T-cell (primary cell): ENCODE results near the gene RBP5. TPM values are rescaled to one million over a fixed set of nuclear protein-coding genes. Genes with fewer than 3 reads are reported as not detected.

Experiments
- ATAC-seq, 4 experiments: fragments of 200-7000 bp in 3 of 4; fragments of 150-1000 bp in 1 of 4; cut with Tn5 transposase; replicated peaks in 1 of 4; 1 replicate in 3 of 4; 2 replicates in 1 of 4; pipeline ENCODE4 v1.10.0; 2021; ENCODE audit warnings: moderate library complexity in 3 of 4, mild to moderate bottlenecking in 2 of 4, moderate number of reproducible peaks in 1 of 4
- CTCF ChIA-PET, 2 donors: fragments of 300-600 bp; sonication (Branson Sonifier 250); formaldehyde crosslinking; loops; one replicate each; lab custom pipeline; 2022; ENCODE audit warnings: antibody characterized with exemption in 2 of 2; lab: Charles Lee
- POLR2A ChIA-PET, 2 donors: fragments of 300-600 bp; sonication (Branson Sonifier 250); formaldehyde crosslinking; loops; one replicate each; lab custom pipeline; 2022; ENCODE audit warnings: antibody characterized with exemption in 2 of 2; lab: Charles Lee
- DNase-seq, 35 experiments: peaks; one replicate each; pipeline versions ENCODE4 v3.0.0 to v3.0.0-alpha.2; 2013 to 2023
- H3K27ac ChIP-seq: one replicate; pipeline ENCODE4 v1.5.1; 2013; ENCODE audit warnings: low read length
- H3K27me3 ChIP-seq, 2 experiments: replicated peaks in 1 of 2; 1 replicate in 1 of 2; 2 replicates in 1 of 2; pipeline versions ENCODE4 v1.6.1 to v1.7.0; 2013; ENCODE audit warnings: low read length in 1 of 2, mixed read lengths in 1 of 2; ENCODE audit not compliant: control insufficient read depth in 2 of 2, insufficient read depth in 2 of 2; ENCODE audit errors: extremely low read depth in 1 of 2
- H3K36me3 ChIP-seq, 2 donors: 1 replicate in 1 of 2; 2 replicates in 1 of 2; pipeline versions ENCODE4 v1.6.1 to v1.7.0; 2013; ENCODE audit warnings: low read length in 1 of 2; ENCODE audit not compliant: control insufficient read depth in 2 of 2, insufficient read depth in 1 of 2; ENCODE audit errors: extremely low read depth in 1 of 2
- H3K4me1 ChIP-seq, 2 experiments: 1 replicate in 1 of 2; 2 replicates in 1 of 2; pipeline versions ENCODE4 v1.6.1 to v1.7.0; 2013; ENCODE audit warnings: low read length in 2 of 2, mixed read lengths in 1 of 2; ENCODE audit not compliant: insufficient read depth in 2 of 2, control insufficient read depth in 1 of 2; ENCODE audit errors: extremely low read depth in 1 of 2
- H3K4me3 ChIP-seq, 2 donors: 1 replicate in 1 of 2; 2 replicates in 1 of 2; pipeline versions ENCODE4 v1.5.1 to v1.7.0; 2013; ENCODE audit warnings: mild to moderate bottlenecking in 2 of 2, low read length in 1 of 2, moderate library complexity in 1 of 2; ENCODE audit not compliant: control insufficient read depth in 1 of 2; ENCODE audit errors: extremely low read depth in 1 of 2
- H3K9me3 ChIP-seq: 2 replicates; pipeline ENCODE4 v1.7.0; 2013
- H3K27ac Mint-ChIP-seq, 2 donors: one replicate each; pipeline ENCODE4 v1.8.0; 2020 to 2021; ENCODE audit warnings: mild to moderate bottlenecking in 2 of 2, mixed read lengths in 2 of 2
- H3K27me3 Mint-ChIP-seq, 2 donors: one replicate each; pipeline ENCODE4 v1.8.0; 2021 to 2022; ENCODE audit warnings: mixed read lengths in 2 of 2
- H3K36me3 Mint-ChIP-seq: one replicate; pipeline ENCODE4 v1.8.0; 2021; ENCODE audit warnings: mixed read lengths
- H3K4me1 Mint-ChIP-seq, 3 donors: one replicate each; pipeline ENCODE4 v1.8.0; 2020 to 2022; ENCODE audit warnings: mixed read lengths in 3 of 3, mild to moderate bottlenecking in 1 of 3
- H3K4me3 Mint-ChIP-seq, 3 donors: one replicate each; pipeline ENCODE4 v1.8.0; 2020 to 2022; ENCODE audit warnings: mild to moderate bottlenecking in 3 of 3, mixed read lengths in 3 of 3, moderate library complexity in 3 of 3
- H3K9me3 Mint-ChIP-seq, 3 donors: one replicate each; pipeline ENCODE4 v1.8.0; 2020 to 2022; ENCODE audit warnings: mixed read lengths in 3 of 3
- WGBS: methylation state at CpG from one replicate; pipeline ENCODE4 v1.1.5; 2013; ENCODE audit warnings: missing lambda C conversion rate; ENCODE audit not compliant: insufficient coverage; 5-methylcytosine and 5-hydroxymethylcytosine counted together
- total RNA-seq, 35 experiments: library from RNA in 6 of 35; stranded (reverse) in 6 of 35; fragments of 120-200 nt in 1 of 35; gene quantifications; one replicate each; pipeline versions ENCODE4 v1.2.1 to v1.2.4 and lab custom pipeline; 2013 to 2026

The RBP5 gene
- total RNA-seq, 5 donors from 2014 or later (not counting 1 experiment from before 2014, with no cell fraction given), result 0.26 to 0.70 (median 0.59) TPM; not detected in 2

DNA sequence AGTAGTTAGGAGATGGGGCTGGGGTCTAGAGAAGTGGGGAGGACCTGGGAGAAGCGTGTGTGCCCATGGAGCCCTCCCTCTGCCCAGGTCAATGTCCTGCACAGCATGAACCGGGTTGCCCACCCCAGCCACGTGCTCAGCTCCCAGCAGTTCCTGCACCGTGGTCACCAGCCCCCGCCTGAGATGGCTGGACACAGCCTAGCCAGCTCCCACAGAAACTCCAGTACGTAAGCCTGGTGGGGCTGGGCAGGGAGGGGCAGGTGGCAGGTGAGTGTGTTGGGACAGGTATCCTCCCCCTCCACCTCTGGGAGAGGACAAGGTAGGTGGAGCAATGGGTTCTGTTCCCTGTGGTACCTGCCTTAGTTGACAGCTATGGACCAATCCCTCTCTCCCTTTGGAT, 22.2 kb upstream of the RBP5 start:
- ChIA-PET CTCF (interaction anchor here in 1 of 2 donors (0.6 kb wide), 1 partner anchor 9 kb away, joined by 3 read pairs; no protein-coding TSS in a partner anchor), POLR2A (no interaction called here)
- DNase-seq (no peak), ATAC-seq (no peak)
- no peaks in the 10 kb centered on the region for H3K9me3 Mint-ChIP-seq
- 85% methylated on average over 2 of the region's 6 CpGs for WGBS
- H3K27me3 ChIP-seq, result peaks cover 0 to 2% of the 10 kb centered on the region in 2 experiments
- no peak overlapping the region for H3K27ac ChIP-seq
- H3K4me1 Mint-ChIP-seq, result no peaks in the 10 kb centered on the region
- no peaks in the 10 kb centered on the region for H3K9me3 ChIP-seq
- H3K4me3 ChIP-seq, result no peak overlapping the region
- H3K27me3 Mint-ChIP-seq, result no peaks in the 10 kb centered on the region
- H3K27ac Mint-ChIP-seq, result no peak overlapping the region
- no peak overlapping the region for H3K4me3 Mint-ChIP-seq
- H3K4me1 ChIP-seq, result no peaks in the 10 kb centered on the region
- H3K36me3 ChIP-seq, result peaks cover 10 to 83% of the 10 kb centered on the region in 2 donors
- H3K36me3 Mint-ChIP-seq, result peaks cover 54% of the 10 kb centered on the region

DNA sequence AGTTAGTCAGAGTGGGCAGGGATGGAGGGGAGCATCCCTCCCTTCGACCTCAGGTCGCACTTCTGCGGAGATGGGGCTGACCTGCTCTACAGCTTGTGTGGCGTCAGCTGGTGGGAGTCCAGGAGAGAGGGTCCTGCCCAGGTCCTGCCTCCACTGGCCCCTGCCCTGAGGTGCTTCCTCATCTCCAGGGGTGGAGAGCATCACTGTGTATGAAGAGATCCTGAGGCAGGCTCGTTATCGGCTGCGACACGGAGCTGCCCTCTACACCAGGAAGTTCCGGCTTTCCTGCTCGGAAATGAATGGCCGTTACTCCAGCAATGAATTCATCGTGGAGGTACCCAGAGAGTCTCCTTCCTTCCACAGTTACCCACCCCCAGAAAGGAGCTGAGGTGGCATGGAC, 21.7 kb upstream of the RBP5 start:
- CTCF ChIA-PET, result no interaction called here
- 100% methylated on average over 4 of the region's 12 CpGs for WGBS
- peaks cover 0 to 2% of the 10 kb centered on the region in 2 experiments for H3K27me3 ChIP-seq
- Mint-ChIP-seq H3K27ac (no peak overlapping the region), H3K9me3 (no peaks in the 10 kb centered on the region), H3K36me3 (peaks cover 54% of the 10 kb centered on the region), H3K4me3 (no peak overlapping the region), H3K4me1 (no peaks in the 10 kb centered on the region), H3K27me3 (no peaks in the 10 kb centered on the region)
- no peaks in the 10 kb centered on the region for H3K9me3 ChIP-seq
- no peak overlapping the region for H3K4me3 ChIP-seq
- no peak overlapping the region for H3K27ac ChIP-seq
- H3K36me3 ChIP-seq, result peaks cover 10 to 84% of the 10 kb centered on the region in 2 donors
- no peaks in the 10 kb centered on the region for H3K4me1 ChIP-seq
- DNase-seq (no peak), ATAC-seq (no peak)
- POLR2A ChIA-PET, result no interaction called here

DNA sequence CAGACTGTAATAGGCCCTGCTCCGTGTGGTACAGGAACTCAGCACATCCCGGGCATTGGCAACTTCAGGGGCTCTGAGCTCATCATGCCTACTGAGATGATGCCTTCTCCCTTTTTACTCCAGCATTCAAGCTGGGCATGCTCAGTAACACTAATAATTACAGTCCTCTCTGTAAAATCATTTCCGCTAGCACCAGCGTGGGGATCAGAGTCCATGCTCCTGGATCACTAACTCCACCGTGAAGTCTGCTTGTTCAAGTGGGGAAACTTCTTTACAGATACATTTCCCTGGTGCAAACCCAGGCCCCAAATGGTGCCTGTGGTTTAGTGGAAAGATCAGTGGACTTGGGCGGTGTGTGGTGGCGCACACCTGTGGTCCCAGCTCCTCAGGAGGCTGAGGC, 18.2 kb upstream of the RBP5 start:
- H3K36me3 ChIP-seq, result peaks cover 9 to 75% of the 10 kb centered on the region in 2 donors
- Mint-ChIP-seq H3K27me3 (no peaks in the 10 kb centered on the region), H3K36me3 (peaks cover 52% of the 10 kb centered on the region), H3K4me3 (no peak overlapping the region), H3K4me1 (peaks cover 0 to 10% (median 1%) of the 10 kb centered on the region in 3 donors), H3K9me3 (no peaks in the 10 kb centered on the region), H3K27ac (no peak overlapping the region)
- no peak for ATAC-seq
- H3K27me3 ChIP-seq, result no peaks in the 10 kb centered on the region
- no peaks in the 10 kb centered on the region for H3K4me1 ChIP-seq
- H3K4me3 ChIP-seq, result no peak overlapping the region
- no peaks in the 10 kb centered on the region for H3K9me3 ChIP-seq
- POLR2A ChIA-PET, result no interaction called here
- CTCF ChIA-PET, result interaction anchor here in 1 of 2 donors (0.7 to 0.8 kb wide), 2 partner anchors 186 to 216 kb away, joined by 3 to 4 read pairs; no protein-coding TSS in a partner anchor
- no peak overlapping the region for H3K27ac ChIP-seq
- DNase-seq, result no peak
- 100% methylated on average over 4 of the region's 7 CpGs for WGBS

DNA sequence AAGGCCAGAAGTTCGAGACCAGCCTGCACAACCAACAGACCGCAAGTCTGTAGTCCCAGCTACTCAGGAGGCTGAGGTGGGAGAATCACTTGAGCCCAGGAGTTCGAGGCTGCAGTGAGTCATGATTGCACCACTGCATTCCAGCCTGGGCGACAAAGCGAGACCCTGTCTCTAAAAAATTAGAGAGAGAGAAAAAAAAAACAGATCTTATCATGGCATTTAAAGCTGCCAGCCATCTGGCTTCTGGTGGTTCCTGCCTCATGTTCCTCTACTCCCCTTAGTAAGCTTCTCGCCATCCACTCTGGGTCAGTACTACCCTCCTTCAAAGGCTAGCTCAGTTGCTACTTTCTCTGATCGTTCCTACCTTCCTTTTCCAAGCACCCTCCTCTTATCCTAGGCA, 17.5 kb upstream of the RBP5 start:
- no peaks in the 10 kb centered on the region for H3K27me3 ChIP-seq
- ATAC-seq (no peak), DNase-seq (no peak)
- H3K9me3 ChIP-seq, result no peaks in the 10 kb centered on the region
- H3K9me3 Mint-ChIP-seq, result no peaks in the 10 kb centered on the region
- H3K27ac ChIP-seq, result no peak overlapping the region
- H3K36me3 Mint-ChIP-seq, result peaks cover 58% of the 10 kb centered on the region
- peaks cover 0 to 10% (median 2%) of the 10 kb centered on the region in 3 donors for H3K4me1 Mint-ChIP-seq
- no peak overlapping the region for H3K4me3 ChIP-seq
- no peaks in the 10 kb centered on the region for H3K27me3 Mint-ChIP-seq
- POLR2A ChIA-PET, result no interaction called here
- CTCF ChIA-PET, result interaction anchor here in 1 of 2 donors (0.9 to 1.2 kb wide), 2 partner anchors 42 to 43 kb away, joined by 3 to 12 read pairs; partner anchors contain the start of gene PEX5
- no peak overlapping the region for H3K4me3 Mint-ChIP-seq
- H3K36me3 ChIP-seq, result peaks cover 9 to 78% of the 10 kb centered on the region in 2 donors
- no peak overlapping the region for H3K27ac Mint-ChIP-seq
- no peaks in the 10 kb centered on the region for H3K4me1 ChIP-seq
- WGBS, result 96% methylated on average over 5 of the region's 7 CpGs

DNA sequence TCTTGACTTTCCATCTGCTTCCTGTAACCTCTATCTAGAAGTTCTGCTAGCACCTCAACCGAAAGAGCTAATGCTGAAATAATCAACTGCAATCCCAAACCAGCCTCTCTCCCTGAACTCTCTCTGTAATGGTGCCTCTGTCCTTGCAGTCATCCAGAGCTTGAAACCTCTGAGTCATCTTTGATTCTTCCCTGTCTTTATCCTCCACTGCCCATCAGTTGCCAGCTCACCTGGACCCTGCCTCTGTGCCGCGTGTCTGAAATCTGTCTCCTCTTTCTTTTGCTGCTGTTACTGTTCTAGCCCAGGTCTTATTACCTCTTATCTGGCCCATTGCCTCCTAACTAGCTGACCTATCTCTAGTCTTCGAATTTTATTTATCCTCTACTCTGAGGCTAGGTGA, 17.0 kb upstream of the RBP5 start:
- H3K9me3 Mint-ChIP-seq, result no peaks in the 10 kb centered on the region
- H3K4me1 Mint-ChIP-seq, result peaks cover 0 to 10% (median 2%) of the 10 kb centered on the region in 3 donors
- peaks cover 6 to 78% of the 10 kb centered on the region in 2 donors for H3K36me3 ChIP-seq
- no peaks in the 10 kb centered on the region for H3K4me1 ChIP-seq
- peaks cover 57% of the 10 kb centered on the region for H3K36me3 Mint-ChIP-seq
- H3K4me3 Mint-ChIP-seq, result no peak overlapping the region
- H3K4me3 ChIP-seq, result no peak overlapping the region
- H3K27ac ChIP-seq, result no peak overlapping the region
- ATAC-seq, result no peak
- DNase-seq, result no peak
- WGBS, result 0% methylated on average over 1 of the region's 4 CpGs
- no peaks in the 10 kb centered on the region for H3K27me3 Mint-ChIP-seq
- H3K27ac Mint-ChIP-seq, result no peak overlapping the region
- H3K9me3 ChIP-seq, result no peaks in the 10 kb centered on the region
- ChIA-PET CTCF (interaction anchor here in 1 of 2 donors (0.5 to 1.6 kb wide), 7 partner anchors 32 to 701 kb away, joined by 3 to 12 read pairs (median 3); partner anchors contain the start of gene PEX5), POLR2A (interaction anchor here in 1 of 2 donors (0.5 to 0.7 kb wide), 2 partner anchors 35 to 495 kb away, joined by 6 to 7 read pairs; no protein-coding TSS in a partner anchor)
- H3K27me3 ChIP-seq, result no peaks in the 10 kb centered on the region

DNA sequence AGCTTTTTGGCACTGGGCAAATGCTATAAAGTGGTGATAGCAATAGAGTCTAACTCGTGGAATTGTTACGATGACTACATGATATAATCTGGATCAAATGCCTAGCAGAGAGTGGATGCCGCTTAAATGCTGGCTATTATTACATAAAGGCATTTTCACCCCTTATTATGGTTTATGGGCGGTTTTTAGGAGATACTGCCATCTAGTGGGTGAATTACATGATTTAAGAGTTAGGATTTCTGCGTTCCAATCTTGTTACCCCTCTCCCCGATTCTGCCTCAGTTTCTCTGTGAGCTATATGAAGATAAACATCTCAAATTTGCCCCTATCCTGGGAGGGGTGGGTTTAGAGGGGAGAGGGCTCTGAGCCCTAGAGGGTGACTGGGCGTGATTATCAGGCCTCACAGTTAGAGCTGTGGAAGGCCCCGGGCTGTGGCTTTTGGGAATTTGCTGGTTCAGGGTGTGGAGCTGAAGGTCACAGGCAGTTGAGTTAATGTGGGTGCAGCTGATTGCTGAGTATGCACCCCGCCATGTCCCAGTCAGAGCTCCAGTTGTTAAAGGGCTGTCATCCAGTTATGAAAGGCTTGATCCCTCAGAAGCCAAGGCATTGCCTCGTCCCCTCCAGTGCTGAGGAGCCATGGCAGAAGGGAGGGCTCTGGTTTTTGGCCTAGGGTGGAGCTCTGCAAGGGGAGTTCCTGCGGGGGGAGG, 15.9 kb upstream of the RBP5 start:
- Mint-ChIP-seq H3K36me3 (peaks cover 54% of the 10 kb centered on the region), H3K4me1 (peaks cover 0 to 10% (median 2%) of the 10 kb centered on the region in 3 donors), H3K27me3 (no peaks in the 10 kb centered on the region), H3K9me3 (no peaks in the 10 kb centered on the region), H3K4me3 (no peak overlapping the region), H3K27ac (no peak overlapping the region)
- Histone ChIP-seq H3K4me1 (no peaks in the 10 kb centered on the region), H3K27ac (no peak overlapping the region), H3K4me3 (no peak overlapping the region), H3K27me3 (no peaks in the 10 kb centered on the region), H3K36me3 (peaks cover 6 to 77% of the 10 kb centered on the region in 2 donors), H3K9me3 (no peaks in the 10 kb centered on the region)
- POLR2A ChIA-PET, result interaction anchor here in 1 of 2 donors (0.6 to 0.7 kb wide), 2 partner anchors 54 to 247 kb away, joined by 3 to 5 read pairs; no protein-coding TSS in a partner anchor
- ATAC-seq (peak in 3 of 4 experiments; percentile 39 to 51 (median 41)), DNase-seq (peak in 1 of 35 experiments; percentile 52)
- CTCF ChIA-PET, result interaction anchor here (0.6 to 1.6 kb wide), 4 partner anchors 37 to 763 kb away, joined by 3 to 6 read pairs (median 4); no protein-coding TSS in a partner anchor
- 94% methylated on average over 5 of the region's 11 CpGs for WGBS
